GM10266 (cell line): ENCODE results near the gene KCNH6.

ENCODE experiments used
- DNase-seq: peaks from one replicate; pipeline ENCODE4 v3.0.0; 2012; ENCODE audit errors: extremely low spot score
- CTCF ChIP-seq: IDR thresholded peaks from 2 replicates; pipeline ENCODE4 v1.5.1; 2012; ENCODE audit warnings: mild to moderate bottlenecking, low read depth; ENCODE audit not compliant: control insufficient read depth, insufficient read depth; ENCODE audit errors: missing control alignments

KCNH6 gene

GRCh38 chr17:63512896-63513644 lies 10.1 kb upstream of the KCNH6 start:
- no peak for TF ChIP-seq CTCF
- no peak for DNase-seq

GRCh38 chr17:63514477-63514876 lies 8.7 kb upstream of the KCNH6 start:
- no peak for DNase-seq

GRCh38 chr17:63514974-63515373 lies 8.2 kb upstream of the KCNH6 start:
- TF ChIP-seq CTCF, result no peak
- DNase-seq, result no peak

More at GRCh38 chr17:63514477-63514876, 8.7 kb upstream of the KCNH6 start:
- no peak for TF ChIP-seq CTCF

GRCh38 chr17:63515426-63515825 lies 7.7 kb upstream of the KCNH6 start:
- no peak for DNase-seq
- TF ChIP-seq CTCF, result no peak

GRCh38 chr17:63516910-63517824 lies 6.0 kb upstream of the KCNH6 start:
- no peak for DNase-seq
- TF ChIP-seq CTCF, result no peak

- no peak for TF ChIP-seq CTCF
- DNase-seq, result no peak
Observed at GRCh38 chr17:63517825-63518534, 5.2 kb upstream of the KCNH6 start.
